Left forelimb (tissue), 1 donor: ENCODE measurements around the gene LDHB.
"Not testable (repeated sequence)": the region's sequence is repeated elsewhere in the genome, so short reads cannot be mapped to it uniquely, and the experiment has no call there.

Experiments used
- DNase-seq: peaks from one replicate; pipeline ENCODE4 v3.0.0-alpha.2; 2018; ENCODE audit warnings: low spot score

Gene LDHB

GRCh38 chr12:21657326-21658077, at the start of gene LDHB:
Gene LDHB, minus strand, starts transcription at chr12:21657842. Its CDS starts 3,171 bp downstream, at chr12:21654671.
- peak; percentile 95 for DNase-seq

DNA sequence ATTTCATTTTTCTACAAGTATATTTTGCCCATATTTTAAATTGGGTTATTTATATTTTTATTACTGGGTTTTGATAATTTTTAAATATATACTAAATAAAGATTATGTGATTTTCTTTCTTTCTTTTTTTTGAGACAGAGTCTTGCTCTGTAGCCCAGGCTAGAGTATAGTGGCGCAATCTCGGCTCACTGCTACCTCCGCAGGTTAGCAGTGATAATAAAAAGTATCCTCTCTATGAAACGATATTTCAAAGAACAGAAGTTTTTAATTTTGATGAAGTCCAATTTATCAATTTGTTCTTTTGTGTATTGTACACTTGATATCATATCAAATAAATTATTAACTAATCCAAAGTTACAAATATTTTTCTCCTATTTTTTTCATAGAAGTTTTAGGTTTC, 47.2 kb upstream of the LDHB start:
- no peak for DNase-seq

DNA sequence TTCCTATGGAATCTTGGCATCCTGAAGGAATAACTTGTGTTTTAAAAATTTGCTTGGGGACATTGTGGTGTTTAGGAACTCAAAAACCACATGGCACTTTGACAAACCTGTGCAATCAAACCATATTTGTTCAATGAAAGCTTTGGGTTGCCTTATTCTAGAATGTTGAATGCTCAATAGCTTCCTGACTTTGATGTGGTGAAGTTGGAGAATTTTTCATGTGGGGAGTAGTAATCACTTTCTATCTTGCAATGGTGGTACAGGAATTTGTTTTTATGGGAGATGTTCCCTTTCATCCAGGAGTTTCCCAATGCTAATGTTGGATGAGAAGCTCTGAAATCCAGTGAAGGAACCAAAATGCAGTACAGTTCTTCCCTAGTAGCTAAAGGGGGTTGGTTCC, 42.2 kb upstream of the LDHB start:
- no peak for DNase-seq

DNA sequence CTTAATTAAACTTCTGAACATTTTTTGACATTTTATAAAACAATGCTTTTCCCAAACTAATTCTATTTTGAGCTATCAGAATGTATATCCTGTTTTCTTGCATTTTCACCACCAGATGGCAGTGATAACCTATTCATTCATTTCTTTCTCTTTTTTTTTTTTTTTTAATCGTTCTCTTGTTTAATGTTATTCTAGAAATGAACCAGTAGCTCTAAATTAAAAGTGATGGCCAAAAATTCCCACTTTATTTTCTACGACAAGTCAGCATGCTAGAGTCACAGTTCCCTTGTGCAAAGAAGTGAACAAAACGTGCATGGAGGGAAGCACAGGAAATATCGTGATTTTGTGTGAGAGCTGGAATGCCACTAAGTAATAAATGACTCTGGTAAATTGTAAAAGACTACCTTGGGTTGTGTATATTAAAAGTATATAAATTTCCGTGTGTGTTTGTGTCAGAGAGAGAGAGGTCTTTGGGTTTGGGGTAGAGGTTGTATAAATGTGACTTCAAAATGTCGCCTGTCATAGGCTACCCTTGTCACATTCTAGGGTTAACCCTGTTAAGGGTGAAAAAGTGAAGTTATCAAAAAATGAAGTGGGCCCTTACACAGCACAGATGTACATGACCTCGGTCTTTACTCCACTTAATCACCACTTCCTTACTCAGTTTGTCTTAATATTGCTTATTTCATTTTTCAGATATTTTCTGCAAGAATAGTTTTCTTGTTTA, 40.4 kb upstream of the LDHB start:
- DNase-seq, result no peak

- no peak for DNase-seq
These were observed 39.0 kb upstream of the LDHB start for GRCh38 chr12:21696625-21697024.

- no peak for DNase-seq
These were observed 38.3 kb upstream of the LDHB start for GRCh38 chr12:21695986-21696385.

GRCh38 chr12:21694660-21695059, 37.0 kb upstream of the LDHB start:
- no peak for DNase-seq

- DNase-seq, result no peak
These were observed 33.9 kb upstream of the LDHB start for GRCh38 chr12:21691515-21691914.

DNA sequence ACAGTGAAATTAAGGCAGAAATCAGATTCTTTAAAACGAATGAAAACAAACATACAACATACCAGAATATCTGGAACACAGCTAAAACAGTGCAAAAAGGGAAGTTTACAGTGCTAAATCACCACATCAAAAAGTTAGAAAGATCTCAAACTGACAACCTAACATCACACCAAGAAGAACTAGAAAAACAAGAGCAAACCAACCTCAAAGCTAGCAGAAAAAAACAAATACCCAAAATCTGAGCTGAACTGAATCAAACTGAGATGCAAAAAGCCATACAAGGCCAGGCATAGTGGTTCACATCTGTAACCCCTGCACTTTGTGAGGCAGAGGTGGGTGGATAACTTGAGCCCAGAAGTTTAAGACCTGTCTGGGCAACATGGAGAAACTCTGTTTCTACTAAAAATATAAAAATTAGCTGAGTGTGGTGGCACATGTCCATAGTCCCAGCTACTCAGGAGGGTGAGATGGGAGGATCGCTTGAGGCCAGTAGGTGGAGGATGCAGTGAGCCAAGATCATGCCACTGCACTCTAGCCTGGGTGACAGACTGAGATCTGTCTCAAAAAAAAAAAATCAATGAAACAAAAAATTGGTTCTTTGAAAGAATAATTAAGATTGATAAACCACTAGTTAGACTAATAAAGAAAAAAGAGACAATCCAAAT, 33.2 kb upstream of the LDHB start:
- DNase-seq, result no peak

GRCh38 chr12:21683115-21683514, 25.5 kb upstream of the LDHB start:
- no peak for DNase-seq

- no peak for DNase-seq
These were observed 21.3 kb upstream of the LDHB start for GRCh38 chr12:21678959-21679358.

GRCh38 chr12:21677622-21678277, 20.1 kb upstream of the LDHB start:
- no peak for DNase-seq

DNA sequence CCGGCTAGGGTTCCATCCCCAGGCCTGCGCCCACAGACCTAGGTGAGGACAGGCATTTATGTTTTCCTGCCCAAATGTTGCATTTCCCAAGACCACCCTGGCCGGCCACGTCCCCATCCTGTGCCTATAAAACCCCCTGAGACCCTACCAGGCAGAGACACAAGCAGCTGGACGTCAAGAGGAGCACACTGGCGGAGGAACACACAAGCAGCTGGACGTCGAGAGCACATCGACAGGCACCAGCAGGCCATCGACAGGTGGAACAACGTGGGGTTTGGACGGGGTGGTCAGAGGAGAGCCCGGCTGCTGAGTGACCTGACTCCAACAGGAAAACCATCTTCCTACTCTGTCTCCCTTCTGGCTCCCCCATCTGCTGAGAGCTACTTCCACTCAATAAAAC, 19.6 kb upstream of the LDHB start:
- DNase-seq, result no peak

GRCh38 chr12:21676776-21677175, 19.1 kb upstream of the LDHB start:
- no peak for DNase-seq

DNA sequence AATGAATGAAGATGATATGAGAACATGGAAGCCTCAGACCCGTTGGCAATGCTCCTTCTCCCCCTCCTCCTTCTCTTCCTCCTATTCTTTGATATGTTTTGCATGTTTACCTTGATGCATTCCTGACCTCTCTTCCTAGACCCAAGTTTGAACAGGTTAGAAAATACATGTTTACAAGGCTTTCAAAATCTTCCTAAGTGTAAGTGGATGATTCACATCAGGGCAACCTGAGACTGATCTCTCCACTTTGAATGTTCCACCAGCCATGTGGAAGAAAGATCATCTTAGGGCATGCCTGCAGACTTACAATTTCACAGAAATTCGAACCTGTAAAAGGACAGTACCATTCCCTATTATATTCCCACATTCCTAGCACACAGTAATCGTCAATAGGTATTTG, 18.0 kb upstream of the LDHB start:
- DNase-seq, result no peak

GRCh38 chr12:21675096-21675495, 17.5 kb upstream of the LDHB start:
- DNase-seq, result no peak

DNA sequence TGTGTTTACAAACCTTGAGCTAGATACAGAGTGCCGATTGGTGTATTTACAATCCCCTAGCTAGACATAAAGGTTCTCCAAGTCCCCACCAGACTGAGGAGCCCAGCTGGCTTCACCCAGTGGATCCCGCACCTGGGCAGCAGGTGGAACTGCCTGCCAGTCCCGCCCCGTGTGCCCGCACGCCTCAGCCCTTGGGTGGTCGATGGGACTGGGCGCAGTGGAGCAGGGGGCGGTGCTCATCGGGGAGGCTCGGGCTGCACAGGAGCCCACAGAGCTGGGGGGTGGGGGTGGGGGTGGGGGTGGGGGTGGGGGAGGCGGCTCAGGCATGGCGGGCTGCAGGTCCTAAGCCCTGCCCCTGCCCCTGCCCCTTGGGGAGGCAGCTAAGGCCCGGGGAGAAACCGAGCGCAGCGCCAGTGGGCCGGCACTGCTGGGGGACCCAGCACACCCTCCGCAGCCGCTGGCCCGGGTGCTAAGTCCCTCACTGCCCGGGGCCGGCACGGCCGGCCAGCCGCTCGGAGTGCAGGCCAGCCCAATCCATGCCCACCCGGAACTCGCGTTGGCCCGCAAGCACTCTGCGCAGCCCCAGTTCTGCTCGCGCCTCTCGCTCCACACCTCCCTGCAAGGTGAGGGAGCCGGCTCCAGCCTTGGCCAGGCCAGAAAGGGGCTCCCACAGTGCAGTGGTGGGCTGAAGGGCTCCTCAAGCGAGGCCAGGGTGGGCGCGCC, 16.3 kb upstream of the LDHB start:
- DNase-seq, result not testable (repeated sequence)

DNA sequence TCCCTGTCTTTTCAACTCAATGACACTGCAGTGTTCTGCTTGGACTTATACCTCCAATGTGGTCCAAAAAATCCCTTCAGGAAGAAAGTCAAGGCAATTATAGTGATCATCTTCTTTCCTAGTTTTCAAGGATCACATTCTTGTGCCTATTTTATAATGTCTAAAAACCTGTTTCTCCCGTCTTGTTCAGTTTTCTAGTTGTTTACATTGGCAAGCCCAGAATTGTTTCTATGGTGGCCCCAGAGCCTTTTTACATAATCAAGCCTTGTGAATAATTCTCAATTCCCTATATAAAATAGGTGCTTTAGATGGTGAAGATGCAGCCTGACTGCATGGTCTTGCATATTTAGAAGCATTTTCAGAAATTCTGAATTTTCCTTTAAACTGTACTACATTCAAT, 14.5 kb upstream of the LDHB start:
- DNase-seq, result no peak

- no peak for DNase-seq
These were observed 9.1 kb upstream of the LDHB start for GRCh38 chr12:21666722-21667121.

- no peak for DNase-seq
These were observed 8.2 kb upstream of the LDHB start for GRCh38 chr12:21665816-21666215.

GRCh38 chr12:21662122-21662792, 4.6 kb upstream of the LDHB start:
- no peak for DNase-seq
